ENCODE data around the gene HNRNPU. TPM values are rescaled to one million over a fixed set of nuclear protein-coding genes. Genes with fewer than 3 reads are reported as not detected.

The HNRNPU gene
- 322 to 484 TPM (median 361 TPM) in 5 replicates for total RNA-seq (2022; extraction: Qiagen RNA extraction; ENCODE audit: low read depth)

GRCh38 chr1:244864253-244865027 is at the start of gene HNRNPU:
Gene HNRNPU (minus strand): TSS chr1:244864543. CDS start chr1:244864307, 236 bp downstream.

GRCh38 chr1:244835276-244836134 is 28.8 kb downstream of the HNRNPU start, which contains the start of gene COX20:
Gene COX20 (plus strand): TSS chr1:244835658. CDS start chr1:244835715, 57 bp downstream.

Other genes starting within 250 kb of the HNRNPU start
- gene DESI2, start 211.4 kb downstream of the HNRNPU start, total RNA-seq (2022; extraction: Qiagen RNA extraction; ENCODE audit: low read depth) = 16.0 to 35.5 TPM (median 32.7 TPM) in 5 replicates
- gene COX20, start 28.9 kb downstream of the HNRNPU start, total RNA-seq (2022; extraction: Qiagen RNA extraction; ENCODE audit: low read depth) = 31.3 to 53.5 TPM (median 47.5 TPM) in 5 replicates

Data from A549 treated with RU486 at 1 μM for 4 hours (cell line).